Activated CD4-positive, alpha-beta T cell treated with anti-CD3 and anti-CD28 coated beads, Interleukin-2, amount 50 U/mL, for 48 hours (primary cell): Measurements from ENCODE around the gene PTPRB.
"Not testable (repeated sequence)": the region's sequence is repeated elsewhere in the genome, so short reads cannot be mapped to it uniquely, and the experiment has no call there.

Experiments
- DNase-seq, 2 experiments: peaks; one replicate each; pipeline ENCODE4 v3.0.0-alpha.2; 2020

Gene PTPRB

GRCh38 chr12:70535896-70536374, 101.3 kb downstream of the PTPRB start:
- no peak for DNase-seq

- no peak for DNase-seq
Observed at GRCh38 chr12:70534466-70534865, 102.8 kb downstream of the PTPRB start.

DNA sequence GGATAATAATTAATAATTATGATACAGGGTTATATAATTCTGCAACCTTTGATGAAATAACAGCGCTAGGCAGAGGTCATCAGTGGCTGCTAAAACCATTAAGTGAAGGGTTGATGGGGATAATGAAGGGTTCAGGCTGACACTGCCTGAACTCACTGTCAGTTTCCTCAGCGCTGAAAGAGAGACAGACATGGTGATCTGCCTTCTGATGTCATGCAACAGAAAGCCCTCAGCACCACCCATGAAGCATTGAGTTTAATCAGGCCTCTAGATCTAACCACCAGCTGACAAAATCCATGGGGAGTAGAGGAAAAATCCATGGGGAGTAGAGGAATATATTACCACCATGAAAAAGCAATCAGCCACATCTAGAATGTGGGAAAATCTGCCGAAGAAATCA, 107.6 kb downstream of the PTPRB start:
- DNase-seq: no peak

DNA sequence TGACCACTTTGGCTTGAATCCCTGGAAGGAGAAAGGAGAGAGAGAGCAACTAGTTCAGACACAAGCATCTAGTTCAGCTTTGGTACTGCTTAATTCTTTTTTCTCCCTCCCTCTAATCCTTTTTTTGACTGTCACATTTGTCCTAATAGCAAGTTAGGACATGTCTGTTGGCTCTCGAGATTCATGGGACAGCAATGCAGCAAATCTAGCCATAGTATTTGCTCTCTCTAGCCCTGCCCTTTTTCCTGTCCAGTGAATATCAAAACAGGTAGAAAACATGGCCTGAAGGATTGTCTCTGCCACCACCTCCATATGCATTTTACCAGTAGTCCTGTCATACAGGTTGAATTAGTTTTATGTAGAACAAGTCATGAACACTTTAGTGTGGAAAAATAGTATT, 116.4 kb downstream of the PTPRB start:
- DNase-seq: no peak

GRCh38 chr12:70513426-70513825, 123.8 kb downstream of the PTPRB start:
- no peak for DNase-seq

GRCh38 chr12:70508178-70508577, 129.1 kb downstream of the PTPRB start:
- DNase-seq: no peak

DNA sequence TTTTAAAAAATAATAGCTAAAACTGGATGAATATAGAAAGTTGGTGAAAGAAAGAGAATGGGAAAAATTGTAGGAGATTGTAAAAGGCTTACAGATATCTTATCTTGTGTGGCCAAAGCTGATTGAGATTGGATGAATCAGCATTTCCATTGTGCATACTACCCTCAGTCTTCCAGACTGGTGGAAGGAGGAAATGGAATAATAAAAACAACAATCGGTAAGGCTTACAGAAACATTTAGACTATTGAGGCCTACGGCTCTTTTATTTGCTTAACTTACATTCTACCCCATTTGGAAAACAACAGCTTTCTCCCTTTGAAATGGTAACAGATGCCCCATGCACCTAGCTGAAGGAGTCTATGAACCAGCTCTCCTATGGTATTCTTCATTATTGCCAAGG, 129.8 kb downstream of the PTPRB start:
- no peak for DNase-seq

- DNase-seq: no peak
Observed at GRCh38 chr12:70497508-70497907, 139.7 kb downstream of the PTPRB start.

- not testable (repeated sequence) for DNase-seq
Observed at GRCh38 chr12:70492904-70493303, 144.3 kb downstream of the PTPRB start.

- DNase-seq: not testable (repeated sequence)
Observed at GRCh38 chr12:70490928-70491327, 146.3 kb downstream of the PTPRB start.

DNA sequence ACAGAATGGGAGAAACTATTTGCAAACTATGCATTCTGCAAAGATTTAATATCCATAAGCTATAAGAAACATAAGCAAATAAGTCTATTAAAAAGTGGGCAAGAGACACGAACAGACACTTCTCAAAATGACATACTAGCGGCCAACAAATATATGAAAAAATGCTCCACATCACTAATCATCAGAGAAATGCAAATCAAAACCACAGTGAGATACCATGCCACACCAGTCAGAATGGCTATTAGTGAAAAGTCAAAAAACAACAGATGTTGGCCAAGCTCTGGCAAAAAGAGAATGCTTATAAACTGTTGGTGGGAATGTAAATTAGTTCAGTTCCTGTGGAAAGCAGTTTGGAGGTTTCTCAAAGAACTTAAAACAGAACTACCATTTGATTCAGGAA, 149.8 kb downstream of the PTPRB start:
- DNase-seq: no peak

DNA sequence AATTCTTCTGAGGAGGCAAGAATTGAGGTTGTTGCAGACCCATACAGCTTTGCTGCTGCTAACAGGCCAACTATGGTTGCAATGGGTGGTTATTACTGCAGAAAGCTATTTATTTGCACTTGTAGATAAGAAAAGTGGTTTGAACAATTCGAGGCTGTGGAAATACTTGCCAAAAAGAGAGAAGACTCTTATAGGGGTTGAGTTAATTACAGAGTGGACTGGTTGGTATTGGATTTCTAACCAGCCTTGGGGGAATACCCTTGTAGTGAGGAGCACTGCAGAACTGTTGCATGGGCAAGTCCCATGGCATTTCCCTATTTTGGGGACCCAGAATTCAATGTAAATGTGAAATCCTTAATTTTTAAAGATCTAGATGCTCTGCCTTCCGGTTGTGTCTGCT, 150.6 kb downstream of the PTPRB start:
- no peak for DNase-seq

DNA sequence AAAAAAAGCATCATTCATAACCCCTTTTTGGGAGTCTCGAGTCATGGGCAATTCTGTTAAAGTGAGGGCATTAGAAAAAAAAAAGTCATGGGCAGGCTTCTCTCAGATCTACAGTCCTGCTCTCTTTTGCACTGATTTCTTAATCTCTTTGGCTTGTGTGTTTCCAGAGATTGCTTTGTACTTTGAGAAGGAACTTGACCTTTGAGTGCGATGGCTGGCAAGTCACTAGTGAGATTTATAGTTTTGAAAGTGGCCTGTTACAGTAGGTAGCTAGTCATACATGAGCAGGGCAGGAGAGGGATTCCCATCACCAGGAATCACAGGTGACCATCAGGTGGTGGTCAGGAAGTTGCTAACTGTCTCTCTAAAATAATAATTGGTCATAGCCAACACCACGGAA, 151.5 kb downstream of the PTPRB start:
- DNase-seq: no peak

- DNase-seq: no peak
Observed at GRCh38 chr12:70484464-70484863, 152.8 kb downstream of the PTPRB start.

DNA sequence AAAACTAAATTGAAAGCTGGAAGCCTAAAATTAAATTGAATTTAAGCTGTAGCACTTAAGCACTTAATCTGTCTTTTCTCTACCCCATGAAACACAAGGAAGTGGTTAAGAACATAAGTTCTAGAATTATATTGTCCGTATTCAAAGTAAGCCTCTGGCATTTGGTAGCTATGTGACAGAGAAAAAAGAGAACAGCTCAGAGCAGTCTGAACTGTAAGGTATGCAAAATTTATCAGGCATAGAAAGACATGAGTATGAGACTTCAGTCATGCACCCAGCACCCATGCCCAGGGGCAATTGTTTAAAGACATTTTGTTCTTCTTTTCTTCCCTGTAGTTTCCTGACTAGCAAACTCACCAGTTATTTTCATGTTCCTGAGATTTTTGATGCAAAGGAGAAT, 154.5 kb downstream of the PTPRB start:
- DNase-seq: no peak

- DNase-seq: no peak
Observed at GRCh38 chr12:70469221-70469820, 167.9 kb downstream of the PTPRB start.

GRCh38 chr12:70468741-70469140, 168.5 kb downstream of the PTPRB start:
- DNase-seq: no peak

- no peak for DNase-seq
Observed at GRCh38 chr12:70467918-70468733, 169.1 kb downstream of the PTPRB start.

GRCh38 chr12:70467476-70467875, 169.8 kb downstream of the PTPRB start:
- no peak for DNase-seq

DNA sequence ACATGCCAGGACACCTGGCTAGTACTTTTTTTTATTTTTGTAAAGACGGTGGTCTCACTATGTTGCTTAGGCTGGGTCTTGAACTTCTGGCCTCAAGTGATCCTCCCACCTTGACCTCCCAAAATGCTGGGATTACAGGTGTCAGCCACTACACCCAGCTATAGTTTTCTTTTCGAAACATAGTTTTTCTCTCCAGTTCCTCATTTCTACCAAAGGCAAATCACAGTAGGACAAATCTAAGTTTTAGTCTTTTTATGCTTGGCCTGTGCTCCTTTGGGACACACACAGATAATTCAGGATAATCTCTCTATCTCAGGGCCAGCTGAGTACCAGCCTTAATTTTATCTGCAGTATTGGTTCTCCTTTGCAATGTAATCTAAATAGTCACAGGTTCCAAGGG, 170.5 kb downstream of the PTPRB start:
- no peak for DNase-seq
